ENCODE measurements around the gene NT5C1B. TPM values are rescaled to one million over a fixed set of nuclear protein-coding genes. Genes with fewer than 3 reads are reported as not detected.

NT5C1B gene
- total RNA-seq, 1 experiment from 2014 or later = not detected

- intact Hi-C loops (cut with micrococcal nuclease) = no loop called here
- no peaks in the 10 kb centered on the region for H3K27me3 Mint-ChIP-seq (ENCODE audit: insufficient read depth, unreplicated experiment)
- H3K9me3 Mint-ChIP-seq (ENCODE audit: unreplicated experiment) = no peaks in the 10 kb centered on the region
- H3K4me3 Mint-ChIP-seq (ENCODE audit: unreplicated experiment) = no peak overlapping the region
- CTCF ChIA-PET = no interaction called here
- no peak for DNase-seq (ENCODE audit: unreplicated experiment)
- H3K4me1 Mint-ChIP-seq (ENCODE audit: insufficient read depth, unreplicated experiment) = no peaks in the 10 kb centered on the region
- H3K27ac Mint-ChIP-seq (ENCODE audit: low read depth, unreplicated experiment) = no peak overlapping the region
- no peaks in the 10 kb centered on the region for H3K36me3 Mint-ChIP-seq (ENCODE audit: insufficient read depth, unreplicated experiment)
- TF ChIP-seq, protein P1, sequence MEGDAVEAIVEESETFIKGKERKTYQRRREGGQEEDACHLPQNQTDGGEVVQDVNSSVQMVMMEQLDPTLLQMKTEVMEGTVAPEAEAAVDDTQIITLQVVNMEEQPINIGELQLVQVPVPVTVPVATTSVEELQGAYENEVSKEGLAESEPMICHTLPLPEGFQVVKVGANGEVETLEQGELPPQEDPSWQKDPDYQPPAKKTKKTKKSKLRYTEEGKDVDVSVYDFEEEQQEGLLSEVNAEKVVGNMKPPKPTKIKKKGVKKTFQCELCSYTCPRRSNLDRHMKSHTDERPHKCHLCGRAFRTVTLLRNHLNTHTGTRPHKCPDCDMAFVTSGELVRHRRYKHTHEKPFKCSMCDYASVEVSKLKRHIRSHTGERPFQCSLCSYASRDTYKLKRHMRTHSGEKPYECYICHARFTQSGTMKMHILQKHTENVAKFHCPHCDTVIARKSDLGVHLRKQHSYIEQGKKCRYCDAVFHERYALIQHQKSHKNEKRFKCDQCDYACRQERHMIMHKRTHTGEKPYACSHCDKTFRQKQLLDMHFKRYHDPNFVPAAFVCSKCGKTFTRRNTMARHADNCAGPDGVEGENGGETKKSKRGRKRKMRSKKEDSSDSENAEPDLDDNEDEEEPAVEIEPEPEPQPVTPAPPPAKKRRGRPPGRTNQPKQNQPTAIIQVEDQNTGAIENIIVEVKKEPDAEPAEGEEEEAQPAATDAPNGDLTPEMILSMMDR (IDR thresholded peaks at IDR 0.05; ENCODE audit: unreplicated experiment) = no peak
- BruUV-seq (replicated peaks) = no TSS peak
- POLR2A ChIA-PET = no interaction called here
Measured at GRCh38 chr2:18592372-18592771, 3.0 kb upstream of the NT5C1B start.

DNA sequence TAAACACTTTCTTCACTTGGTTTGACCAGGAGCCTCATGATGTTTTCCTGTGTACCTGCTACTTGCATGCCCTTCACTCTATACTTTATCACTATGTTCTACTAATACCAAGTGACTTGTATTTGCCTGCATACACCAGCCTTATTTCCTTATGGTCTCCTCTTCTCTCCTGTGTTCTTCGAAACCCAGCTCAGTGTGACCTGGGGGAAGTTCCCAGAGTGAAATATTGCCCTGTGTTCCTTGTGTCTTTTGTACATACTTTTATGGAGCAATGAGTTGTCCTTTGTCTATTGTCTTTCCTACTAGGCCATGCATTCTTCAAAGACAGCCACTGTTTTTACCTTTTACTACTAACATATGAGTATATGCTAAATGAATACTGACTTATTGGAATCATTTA, 567 bp downstream of the NT5C1B start:
- H3K27ac Mint-ChIP-seq (ENCODE audit: low read depth, unreplicated experiment) = no peak overlapping the region
- DNase-seq (ENCODE audit: unreplicated experiment) = no peak
- CTCF ChIA-PET = interaction anchor here (0.5 kb wide), 1 partner anchor 88 kb away, joined by 3 read pairs; no protein-coding TSS in a partner anchor
- no TSS peak for BruUV-seq (replicated peaks)
- POLR2A ChIA-PET = interaction anchor here (1.6 kb wide), 1 partner anchor 29 kb away, joined by 4 read pairs; the partner anchor contains the start of gene RDH14
- no peak overlapping the region for H3K4me3 Mint-ChIP-seq (ENCODE audit: unreplicated experiment)
- intact Hi-C loops (cut with micrococcal nuclease) = no loop called here
- H3K9me3 Mint-ChIP-seq (ENCODE audit: unreplicated experiment) = no peaks in the 10 kb centered on the region
- H3K36me3 Mint-ChIP-seq (ENCODE audit: insufficient read depth, unreplicated experiment) = no peaks in the 10 kb centered on the region
- peaks cover 10% of the 10 kb centered on the region for H3K4me1 Mint-ChIP-seq (ENCODE audit: insufficient read depth, unreplicated experiment)
- no peaks in the 10 kb centered on the region for H3K27me3 Mint-ChIP-seq (ENCODE audit: insufficient read depth, unreplicated experiment)
- TF ChIP-seq, protein P1 (IDR thresholded peaks at IDR 0.05; ENCODE audit: unreplicated experiment) = no peak

- ChIA-PET CTCF (no interaction called here), POLR2A (interaction anchor here (1.6 kb wide), 1 partner anchor 28 kb away, joined by 4 read pairs; the partner anchor contains the start of gene RDH14)
- no TSS peak for BruUV-seq (replicated peaks)
- Mint-ChIP-seq H3K4me3 (ENCODE audit: unreplicated experiment) (no peak overlapping the region), H3K27me3 (ENCODE audit: insufficient read depth, unreplicated experiment) (no peaks in the 10 kb centered on the region), H3K9me3 (ENCODE audit: unreplicated experiment) (no peaks in the 10 kb centered on the region), H3K4me1 (ENCODE audit: insufficient read depth, unreplicated experiment) (peaks cover 10% of the 10 kb centered on the region), H3K36me3 (ENCODE audit: insufficient read depth, unreplicated experiment) (no peaks in the 10 kb centered on the region), H3K27ac (ENCODE audit: low read depth, unreplicated experiment) (no peak overlapping the region)
- TF ChIP-seq, protein P1 (IDR thresholded peaks at IDR 0.05; ENCODE audit: unreplicated experiment) = no peak
- DNase-seq (ENCODE audit: unreplicated experiment) = no peak
- intact Hi-C loops (cut with micrococcal nuclease) = no loop called here
Measured at GRCh38 chr2:18588049-18588448, 1.3 kb downstream of the NT5C1B start.

DNA sequence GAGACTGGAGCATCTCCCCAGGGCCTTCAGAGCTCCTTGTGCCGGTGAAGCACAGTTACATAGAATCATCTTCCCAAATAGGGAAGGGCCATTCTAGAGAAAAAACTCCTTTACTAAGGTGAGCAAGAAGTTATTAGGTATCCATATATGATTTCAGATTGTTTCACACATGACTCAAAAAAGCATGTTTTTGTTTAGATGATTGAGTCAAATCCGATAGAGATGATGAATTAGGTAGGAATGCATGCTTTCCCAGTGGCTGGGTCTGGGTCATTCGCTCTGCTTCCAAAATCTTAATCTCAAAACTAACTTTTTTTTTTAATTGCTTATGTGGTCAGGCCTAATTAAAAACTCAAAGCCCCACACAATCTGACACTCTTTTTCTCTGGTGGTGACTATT, 3.8 kb downstream of the NT5C1B start:
- BruUV-seq (replicated peaks) = no TSS peak
- POLR2A ChIA-PET = no interaction called here
- peak; percentile 11 for DNase-seq (ENCODE audit: unreplicated experiment)
- no peak overlapping the region for H3K4me3 Mint-ChIP-seq (ENCODE audit: unreplicated experiment)
- TF ChIP-seq, protein P1 (IDR thresholded peaks at IDR 0.05; ENCODE audit: unreplicated experiment) = no peak
- H3K9me3 Mint-ChIP-seq (ENCODE audit: unreplicated experiment) = no peaks in the 10 kb centered on the region
- H3K27ac Mint-ChIP-seq (ENCODE audit: low read depth, unreplicated experiment) = no peak overlapping the region
- peaks cover 10% of the 10 kb centered on the region for H3K4me1 Mint-ChIP-seq (ENCODE audit: insufficient read depth, unreplicated experiment)
- no peaks in the 10 kb centered on the region for H3K36me3 Mint-ChIP-seq (ENCODE audit: insufficient read depth, unreplicated experiment)
- intact Hi-C loops (cut with micrococcal nuclease) = no loop called here
- CTCF ChIA-PET = no interaction called here
- no peaks in the 10 kb centered on the region for H3K27me3 Mint-ChIP-seq (ENCODE audit: insufficient read depth, unreplicated experiment)
